GM19023 (cell line): Measurements from ENCODE around the gene ZFP62.
A peak's percentile ranks its signal among the peaks of the same experiment; 100 is the strongest.

Experiments used
- ATAC-seq: cut with Tn5 transposase; IDR thresholded peaks from one replicate; pipeline ENCODE4 v1.9.1; 2021; ENCODE audit warnings: mild to moderate bottlenecking, moderate library complexity; ENCODE audit not compliant: unreplicated experiment

ZFP62 gene

DNA sequence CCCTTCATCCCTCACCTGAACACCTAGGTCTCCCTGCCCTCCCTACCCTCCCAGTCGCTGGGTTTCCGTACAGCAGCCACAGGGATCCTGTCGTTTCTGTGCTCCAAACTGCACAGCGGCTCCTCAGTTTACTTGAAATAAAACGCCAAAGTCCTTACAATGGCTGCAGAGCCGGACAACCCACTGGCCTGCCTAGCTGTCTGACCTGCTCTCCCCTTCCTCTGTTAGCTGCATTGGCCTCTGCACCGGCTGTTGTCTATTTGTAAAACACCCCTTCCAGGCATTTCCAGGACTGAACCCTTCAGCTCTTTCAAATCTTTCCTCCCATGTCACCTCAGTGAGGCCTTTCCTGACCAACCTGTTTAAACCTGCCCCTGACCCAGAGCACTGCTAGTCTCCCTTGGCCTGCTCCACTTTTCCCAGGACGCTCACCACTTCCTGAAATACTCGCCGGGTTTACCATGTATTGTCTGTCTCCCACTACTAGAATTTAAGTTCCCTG is 49.4 kb downstream of the ZFP62 start:
- ATAC-seq, result no peak

DNA sequence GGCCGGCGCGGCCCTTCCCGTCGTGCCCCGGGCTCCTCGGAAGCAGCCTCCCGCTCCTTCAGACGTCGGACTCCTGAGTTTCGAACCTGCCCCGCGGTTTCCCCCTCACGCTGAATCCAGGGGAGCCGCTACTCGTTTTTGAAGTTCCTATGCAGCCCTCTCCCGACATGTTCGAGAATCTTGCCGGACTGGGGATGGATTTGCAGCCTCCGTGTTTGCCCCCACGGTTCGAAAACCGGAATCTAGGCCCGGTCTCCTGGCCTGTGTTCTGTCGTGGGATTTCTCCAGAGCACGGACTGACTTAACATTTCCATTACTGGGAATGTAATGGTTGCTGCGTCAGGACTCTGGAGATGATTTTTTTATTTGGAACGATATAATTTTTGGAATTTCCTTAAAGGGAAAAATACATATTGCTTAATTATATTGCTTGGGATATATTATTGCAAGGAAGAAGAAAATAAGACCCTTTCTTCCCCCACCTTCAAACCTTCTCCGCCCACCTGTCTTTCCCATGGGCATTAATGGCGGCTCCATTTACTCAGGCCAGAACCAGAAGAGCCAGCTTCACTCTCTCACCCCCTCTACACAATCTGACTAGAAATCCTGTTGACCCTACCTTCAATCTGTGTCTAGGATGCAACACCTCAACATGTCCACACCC is 50.0 kb downstream of the ZFP62 start:
- no peak for ATAC-seq

DNA sequence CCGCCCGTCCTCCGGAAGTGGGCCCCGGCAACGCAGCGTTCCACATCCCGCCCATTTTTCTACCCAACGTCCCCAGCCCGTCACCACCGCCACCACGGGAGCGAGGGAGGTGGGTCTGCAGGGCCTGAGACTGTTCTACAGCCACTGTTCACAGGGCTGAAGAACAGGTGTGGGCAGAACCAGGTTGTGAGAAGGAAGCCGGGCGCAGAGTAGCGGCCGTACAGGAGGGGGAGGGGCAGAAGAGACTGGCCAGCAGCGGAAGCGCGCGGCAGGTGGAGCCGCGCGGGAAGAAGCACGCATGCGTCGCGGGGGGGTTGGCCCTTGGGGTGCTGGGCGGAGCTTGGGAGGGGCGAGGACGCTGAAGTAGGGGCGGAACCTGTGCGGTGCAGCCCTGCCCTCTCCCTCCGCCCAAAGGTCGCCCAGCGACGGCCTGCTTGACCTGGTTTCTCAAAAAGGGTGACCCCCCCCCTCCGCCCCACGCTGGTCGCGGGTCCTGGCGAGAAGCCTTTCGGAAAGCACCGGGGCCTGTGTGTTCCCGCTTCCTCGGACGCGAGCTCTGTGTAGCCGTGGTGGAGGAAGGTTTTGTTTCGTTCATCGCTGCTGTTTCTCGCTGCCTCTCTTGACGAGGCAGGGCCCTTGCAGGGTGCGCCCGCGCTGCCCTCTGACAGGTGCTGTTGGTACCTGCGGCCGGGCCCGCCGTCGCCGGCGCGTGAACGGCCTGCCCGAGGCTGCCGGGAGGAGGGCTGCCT is 50.7 kb downstream of the ZFP62 start:
- peak; percentile 70 for ATAC-seq

DNA sequence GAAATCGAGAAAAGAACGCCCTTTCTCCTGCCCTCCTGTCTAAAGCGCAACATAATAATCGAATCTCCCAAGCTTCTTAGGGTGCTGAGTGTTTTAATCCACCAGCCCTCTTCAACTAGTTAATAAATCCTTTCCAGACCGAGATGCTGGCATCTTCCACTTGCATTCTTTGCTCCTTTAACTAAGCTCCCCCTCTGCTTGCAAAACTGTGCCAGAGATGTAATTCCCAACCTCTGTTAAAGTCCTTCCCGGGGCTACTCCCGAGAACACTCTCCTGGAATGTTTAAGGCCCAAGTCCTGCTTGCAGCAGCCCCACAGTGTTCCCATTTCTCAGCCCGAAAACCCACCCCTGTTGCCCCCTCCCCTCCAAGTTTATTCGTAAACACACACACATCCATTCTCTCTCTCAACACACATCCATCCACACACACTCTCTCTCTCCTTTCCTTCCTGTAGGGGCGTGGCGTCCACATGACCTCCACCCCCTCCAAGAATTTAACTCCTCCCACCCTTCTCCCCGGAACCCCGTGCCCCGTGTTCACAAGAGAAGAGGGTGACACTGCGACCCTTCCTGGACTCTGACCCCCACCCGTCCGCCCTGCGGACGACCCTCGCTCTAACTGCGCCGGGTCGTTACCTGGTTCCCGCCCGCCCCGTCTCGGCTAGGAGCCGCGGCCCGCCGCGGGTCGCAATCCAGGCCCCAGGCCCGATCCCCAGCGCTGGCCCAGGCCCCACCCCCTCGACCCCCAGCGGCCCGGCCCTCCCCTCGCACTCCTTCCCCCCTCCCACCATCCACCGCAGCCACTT is 51.5 kb downstream of the ZFP62 start:
- peak; percentile 61 for ATAC-seq

DNA sequence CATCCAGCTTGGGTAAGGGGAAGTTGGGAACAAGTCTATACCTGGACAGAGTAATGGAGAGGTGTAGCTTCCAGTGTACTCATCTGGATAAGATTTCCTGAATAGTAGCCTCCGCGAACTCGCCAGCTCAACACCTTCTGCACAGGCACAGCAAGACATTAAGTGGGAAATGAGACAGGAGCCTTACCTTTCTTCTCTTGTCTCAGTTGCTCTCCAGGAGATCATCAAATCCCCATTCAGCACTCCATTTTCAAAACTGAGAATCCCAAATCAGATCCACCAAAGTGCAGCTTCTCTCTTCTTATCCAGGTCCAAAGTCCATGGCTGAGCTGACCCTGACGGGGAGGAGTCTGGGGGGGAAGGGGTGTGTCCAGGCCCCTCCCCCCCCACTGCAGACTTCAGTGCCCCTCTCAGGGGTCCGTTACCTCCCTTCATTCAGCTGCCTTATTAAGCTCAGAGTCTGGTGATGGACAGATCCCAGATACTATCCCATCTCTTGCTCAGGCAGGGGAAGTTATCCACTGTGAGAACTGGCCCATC is 52.5 kb downstream of the ZFP62 start:
- ATAC-seq, result no peak

DNA sequence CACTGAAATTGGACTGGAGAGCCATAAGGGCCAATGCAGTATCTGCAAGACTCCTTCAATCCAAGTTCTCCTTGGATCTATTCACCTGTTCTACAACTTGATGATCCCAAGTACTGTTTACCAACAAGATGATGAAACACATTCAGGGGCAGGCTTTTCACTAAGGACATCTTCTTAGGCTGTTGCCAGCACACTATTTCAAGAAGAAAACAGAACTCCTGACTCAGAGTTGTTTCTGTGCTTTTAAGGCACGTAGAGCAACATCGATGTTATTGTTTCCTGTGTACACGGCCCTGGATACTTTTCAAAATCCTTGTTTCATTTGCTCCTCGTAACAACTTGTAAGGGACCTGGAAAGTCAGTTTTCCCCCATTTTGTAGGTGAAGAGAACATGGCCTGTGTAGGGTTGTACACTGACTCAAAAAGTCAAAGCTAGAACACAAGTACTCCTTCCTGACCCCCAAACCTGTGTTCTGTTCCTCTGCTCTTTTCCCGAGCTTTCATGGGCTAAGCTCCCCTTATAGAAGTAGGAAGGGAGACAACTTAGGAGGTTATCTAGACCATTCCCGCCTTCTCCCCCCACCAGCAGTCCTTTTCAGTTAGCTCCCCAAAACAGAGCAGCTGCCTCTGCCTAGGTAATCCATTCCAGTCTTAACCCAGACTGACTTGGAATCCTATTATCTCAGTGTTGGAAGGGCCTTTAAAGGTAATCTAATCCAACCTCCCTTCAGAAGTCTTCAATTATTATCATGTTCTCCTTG is 53.2 kb downstream of the ZFP62 start:
- no peak for ATAC-seq

DNA sequence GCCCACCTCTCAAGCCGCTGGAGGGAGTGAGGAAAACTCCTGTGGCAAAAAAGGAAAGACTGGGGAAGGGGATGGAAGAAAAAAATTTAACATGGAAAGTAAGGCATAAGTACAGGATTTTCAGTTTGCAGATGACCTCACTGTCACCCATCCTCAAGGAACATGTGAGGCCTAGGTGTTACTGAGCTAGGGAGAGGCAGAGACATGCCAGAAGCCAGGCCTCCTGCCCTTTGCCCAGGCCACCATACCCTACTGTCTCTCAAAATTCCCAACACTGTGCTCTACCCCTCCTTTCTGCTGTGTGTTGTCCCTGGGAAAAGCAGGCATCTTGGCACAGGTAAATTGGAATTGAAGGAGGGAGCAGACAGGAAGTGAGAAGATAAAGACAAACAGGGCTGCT is 54.0 kb downstream of the ZFP62 start:
- no peak for ATAC-seq

DNA sequence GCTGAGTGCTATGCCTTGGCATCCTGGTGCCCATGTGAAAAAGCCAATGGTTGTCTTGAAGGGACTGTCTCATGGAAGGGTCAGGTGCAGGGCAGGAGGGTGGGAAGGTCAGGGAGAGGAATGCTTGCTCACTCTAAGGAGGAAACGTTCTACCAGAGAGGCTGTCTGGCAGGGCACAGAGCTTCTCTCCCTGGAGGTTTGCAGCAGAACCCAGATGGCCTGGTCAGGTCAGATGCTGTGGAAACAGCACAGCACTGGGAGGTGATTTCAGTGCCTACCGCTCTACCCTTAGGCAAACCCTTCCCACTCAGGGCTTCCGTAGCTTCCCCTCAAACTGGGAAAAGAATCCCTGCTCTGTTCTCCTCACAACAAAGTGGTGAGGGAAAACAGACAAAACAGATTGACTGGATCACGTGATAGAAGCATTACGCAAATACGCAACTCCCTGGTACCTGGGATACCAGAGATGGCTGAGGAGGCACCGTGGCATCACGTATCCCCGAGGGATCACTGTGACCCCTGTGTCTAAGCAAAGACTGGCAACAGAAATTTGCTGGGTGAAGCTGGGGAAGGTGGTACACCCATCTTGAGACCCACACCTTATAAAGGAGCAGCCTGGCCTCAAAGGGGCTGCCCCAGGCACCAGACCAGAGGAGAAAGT is 54.6 kb downstream of the ZFP62 start:
- no peak for ATAC-seq

DNA sequence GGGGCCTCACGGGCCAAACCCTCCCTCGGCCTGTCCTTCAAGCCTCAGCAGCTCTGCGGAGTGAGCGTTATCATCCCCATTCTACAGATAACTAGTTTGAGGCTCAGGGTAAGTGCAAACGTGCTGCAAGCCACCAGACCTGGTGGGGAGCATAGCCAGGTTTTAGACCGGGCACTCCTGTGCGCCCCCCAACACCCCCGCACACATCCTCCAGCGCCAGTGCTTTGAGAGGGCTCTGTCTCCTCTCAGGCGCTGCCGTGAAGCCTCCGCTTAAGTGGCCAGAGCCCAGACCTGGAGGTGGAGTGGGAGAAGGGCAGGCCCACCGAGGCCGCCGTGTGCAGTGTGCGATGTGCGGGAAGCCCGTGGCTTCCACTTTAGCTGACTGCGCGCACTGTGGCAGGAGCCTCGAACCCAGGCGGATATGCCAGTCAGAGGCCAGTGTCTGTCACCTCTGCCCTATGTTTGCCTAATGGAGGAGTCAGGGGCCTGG is 56.9 kb downstream of the ZFP62 start:
- no peak for ATAC-seq

DNA sequence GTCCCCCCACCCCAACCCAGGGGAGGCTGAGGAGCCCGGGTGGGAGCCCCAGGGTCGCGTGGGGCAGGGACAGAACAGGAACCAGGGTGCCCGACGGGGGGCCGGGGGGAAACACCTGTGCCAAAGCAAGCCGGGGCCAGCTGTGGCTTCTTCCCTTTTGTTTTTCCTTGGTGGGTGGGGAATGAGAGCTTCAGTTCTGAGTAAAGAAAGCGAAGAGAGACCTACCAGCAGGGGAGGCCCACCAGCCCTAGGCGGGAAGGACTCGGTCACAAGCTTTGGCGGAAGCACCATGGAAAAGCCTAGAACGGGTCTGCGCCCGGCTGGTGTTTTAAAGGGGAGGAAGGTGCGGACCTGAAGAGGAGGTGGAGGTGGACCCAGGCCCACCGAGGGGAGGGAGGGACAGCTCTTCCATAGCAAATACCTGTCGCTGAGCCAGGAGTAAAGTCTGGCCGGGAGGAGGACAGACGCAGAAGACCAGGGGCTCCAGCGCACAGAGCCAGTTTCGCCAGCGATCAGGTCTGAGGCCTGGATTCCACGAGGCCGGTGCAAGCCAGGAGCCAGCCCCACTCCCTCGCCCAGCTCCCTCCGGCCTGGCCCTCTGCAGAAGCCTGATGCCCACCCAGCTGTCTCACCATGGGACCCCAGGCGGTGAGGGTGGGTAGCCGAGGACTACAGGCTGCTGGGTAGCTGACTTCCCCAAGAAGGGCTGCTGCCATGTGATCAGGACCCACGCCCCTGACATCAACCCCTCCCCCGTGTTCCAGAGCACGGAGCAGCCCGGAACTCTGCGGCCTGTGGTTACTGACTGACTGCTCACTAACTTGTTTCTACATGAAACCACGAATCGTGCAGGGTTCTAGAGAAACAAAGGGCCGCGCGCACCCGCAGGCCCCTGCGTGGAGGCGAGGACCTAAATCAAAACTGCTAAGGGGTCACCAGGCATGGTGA is 57.6 kb downstream of the ZFP62 start:
- peak; percentile 72 for ATAC-seq

DNA sequence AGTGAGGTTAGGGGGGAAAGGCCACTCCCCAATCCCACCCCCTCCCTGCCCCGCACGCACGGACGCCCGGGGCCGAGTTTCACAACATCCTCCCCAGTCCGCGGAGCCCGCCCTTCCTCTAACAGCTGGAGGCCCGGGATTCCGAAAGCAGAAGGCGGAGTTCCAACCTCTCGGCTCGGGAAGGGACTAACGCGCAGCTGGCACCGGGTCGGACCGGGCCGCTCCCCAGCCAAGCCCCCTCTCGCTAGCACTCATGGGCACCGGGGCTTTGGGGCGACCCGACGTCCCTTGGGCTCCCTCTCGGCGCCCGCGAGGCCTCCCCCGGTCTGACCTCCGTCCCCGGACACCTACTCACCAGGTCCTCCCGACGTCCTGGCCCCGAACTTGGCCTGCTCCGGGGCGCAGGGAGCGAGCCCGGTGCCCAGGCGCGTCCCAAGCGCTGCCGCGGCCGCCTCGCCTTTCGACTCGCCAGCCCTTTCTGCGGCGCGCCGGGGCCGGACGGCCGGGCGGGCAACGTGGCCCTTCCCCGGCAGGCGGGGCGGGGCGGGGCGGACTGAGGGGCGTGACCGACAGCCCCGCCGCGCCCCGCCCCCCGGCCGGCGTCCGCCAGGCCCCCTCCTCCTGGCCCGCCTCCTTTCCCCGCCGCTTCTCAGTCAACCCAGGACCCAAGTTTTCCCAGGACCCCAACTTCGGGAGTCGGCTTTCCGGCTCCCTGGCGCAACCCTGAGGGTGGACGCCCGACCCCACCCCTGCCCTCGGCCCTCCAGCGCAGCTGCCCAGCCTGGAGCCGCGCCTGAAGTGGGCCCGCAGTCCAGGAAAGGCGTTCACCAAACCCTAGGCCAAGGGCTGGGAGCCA is 58.5 kb downstream of the ZFP62 start, which contains the start of gene MGAT1:
MGAT1 (minus strand) TSS at position 482 of the 856 bp plus-strand sequence. CDS start 9,835 bp downstream, outside the sequence.
- peak; percentile 41 for ATAC-seq

DNA sequence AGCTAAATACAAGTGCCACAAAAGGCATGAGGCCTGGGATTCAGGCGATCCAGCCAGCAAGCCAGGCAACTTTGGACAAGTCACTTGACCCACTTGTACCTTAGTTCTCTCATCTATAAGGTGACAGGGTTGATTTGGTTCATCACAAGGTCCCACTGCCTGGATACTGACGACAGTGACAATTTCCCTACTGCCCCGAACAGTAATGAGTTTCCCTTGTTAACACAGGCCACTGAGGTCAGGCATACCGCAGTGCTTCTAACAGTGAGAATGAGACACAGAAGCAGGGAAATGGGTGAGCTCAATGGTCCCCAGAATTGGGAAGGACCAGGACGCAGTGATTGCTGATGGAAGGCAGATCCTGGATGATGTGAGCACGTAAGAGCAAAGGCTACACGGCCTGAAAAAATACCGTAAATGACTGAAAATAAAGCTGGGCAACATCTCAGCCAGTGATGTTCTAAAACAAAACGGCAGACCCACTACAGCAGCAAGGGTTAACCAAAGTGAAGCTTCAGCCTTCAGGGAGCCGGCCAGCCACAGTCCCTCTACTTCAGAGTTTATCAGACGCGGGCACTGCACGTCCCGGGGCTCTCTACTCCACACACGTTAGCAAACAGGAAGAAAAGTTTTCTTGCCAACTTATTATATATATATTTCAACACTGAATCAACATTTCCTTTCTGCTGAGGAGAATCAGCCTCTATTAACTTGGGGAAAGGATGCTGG is 59.3 kb downstream of the ZFP62 start:
- no peak for ATAC-seq

DNA sequence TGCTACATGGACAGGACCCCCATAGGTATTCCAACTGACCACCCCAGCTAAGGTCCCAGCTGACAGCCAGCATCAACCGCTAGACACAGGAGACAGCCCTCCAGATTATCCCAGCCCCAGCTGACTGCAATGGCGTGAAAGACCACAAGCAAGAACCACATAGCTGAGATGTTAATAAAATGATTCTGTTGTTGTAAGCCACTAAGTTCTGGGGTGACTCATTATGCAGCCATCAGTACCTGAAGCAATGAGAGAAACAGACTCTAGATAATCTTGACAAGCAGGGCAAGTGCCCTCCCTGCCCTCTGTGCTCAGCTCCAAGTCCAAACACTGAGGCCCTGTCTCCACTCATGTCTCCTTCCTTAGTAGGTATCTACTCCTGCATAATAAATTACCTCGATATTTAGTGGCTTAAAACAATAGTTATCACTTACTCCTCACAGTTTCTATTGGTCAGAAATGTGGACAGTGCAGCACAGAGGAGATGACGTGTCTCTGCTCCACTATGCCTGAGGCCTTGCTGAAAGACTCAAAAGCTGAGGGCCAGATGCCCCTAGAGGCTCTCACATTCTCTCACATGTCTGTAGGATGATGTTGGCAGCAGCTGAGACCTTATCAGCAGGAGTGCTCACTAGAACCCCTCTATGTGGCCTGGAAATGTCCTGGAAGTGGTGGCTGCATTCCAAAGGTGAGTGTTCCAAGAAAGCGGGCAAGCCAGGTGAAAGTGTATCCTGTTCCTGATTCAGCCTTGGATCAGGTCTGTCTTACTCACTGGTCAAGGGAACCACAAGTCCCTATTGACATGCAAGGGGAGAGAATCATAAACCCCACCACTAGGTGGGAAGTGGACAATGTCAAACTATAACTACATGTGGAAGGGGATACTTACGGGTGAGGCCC is 60.9 kb downstream of the ZFP62 start:
- no peak for ATAC-seq

DNA sequence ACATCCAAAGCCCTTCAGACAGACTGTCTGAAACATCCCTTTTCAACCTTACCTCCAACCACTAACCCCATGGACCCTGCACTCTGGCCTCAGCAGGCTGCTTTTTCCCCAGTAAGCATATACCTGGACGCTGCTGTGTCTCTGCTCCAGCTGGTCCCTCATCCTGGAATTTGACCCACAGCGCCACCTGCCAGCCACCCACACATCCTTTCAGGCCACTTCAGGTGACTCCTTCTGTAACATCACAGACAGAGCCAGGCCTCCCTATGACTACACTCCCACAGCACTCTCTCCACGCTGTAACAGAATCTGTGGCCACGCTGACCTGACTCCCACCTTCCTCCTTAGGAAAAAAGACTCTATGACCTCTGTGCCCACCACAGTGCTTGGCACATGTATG is 61.9 kb downstream of the ZFP62 start:
- ATAC-seq, result no peak

DNA sequence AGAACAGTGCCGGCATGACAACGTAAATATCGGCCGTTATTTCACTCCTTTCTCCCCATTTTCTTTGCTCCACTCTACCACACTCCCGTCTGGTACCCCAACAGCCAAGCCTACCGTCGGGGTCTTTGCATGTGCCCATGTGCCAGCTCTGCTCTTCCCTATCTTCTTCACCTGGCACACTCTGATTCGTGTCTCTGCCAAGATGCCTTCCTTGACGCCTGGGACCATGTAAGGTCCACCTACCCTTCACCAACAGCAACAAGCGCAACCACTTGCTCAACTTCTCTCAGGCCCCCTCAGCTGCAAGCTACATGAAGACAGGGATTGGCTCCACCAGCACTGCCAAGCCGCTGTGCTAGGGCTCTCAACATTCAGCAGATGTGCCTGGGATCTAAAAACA is 62.9 kb downstream of the ZFP62 start:
- ATAC-seq, result no peak
